Breast epithelium (tissue), 3 donors: ENCODE results near the gene ATF3.

ENCODE experiments used
- CTCF ChIP-seq, 3 donors: fragments of 450-650 bp; IDR thresholded peaks; one replicate each; pipeline ENCODE4 v1.5.1; 2016 to 2017; ENCODE audit warnings: antibody characterized with exemption in 3 of 3, mild to moderate bottlenecking in 3 of 3, moderate library complexity in 3 of 3
- POLR2A ChIP-seq: fragments of 450-650 bp; IDR thresholded peaks from one replicate; pipeline ENCODE4 v1.6.1; 2016; ENCODE audit warnings: antibody characterized with exemption, mild to moderate bottlenecking, moderate library complexity
- POLR2AphosphoS5 ChIP-seq, 3 donors: sonication (generic); formaldehyde crosslinking; IDR thresholded peaks; one replicate each; pipeline ENCODE4 v1.6.1; 2017; ENCODE audit warnings: antibody characterized with exemption in 3 of 3

- TF ChIP-seq CTCF (IDR thresholded peaks at IDR 0.05) (no peak), POLR2AphosphoS5 (IDR thresholded peaks at IDR 0.05) (no peak), POLR2A (no peak)
Measured at GRCh38 chr1:212644866-212645545, 36.4 kb downstream of the ATF3 start.
